T-helper 17 cell (primary cell): ENCODE data around the gene PLCB2. TPM values are rescaled to one million over a fixed set of nuclear protein-coding genes. Genes with fewer than 3 reads are reported as not detected.

Experiments
- ATAC-seq: fragments of 150-1000 bp; cut with Tn5 transposase; 2 replicates; pipeline ENCODE4 v1.10.0; 2021; ENCODE audit warnings: mild to moderate bottlenecking, moderate library complexity
- DNase-seq, 3 donors: peaks; one replicate each; pipeline versions ENCODE4 v3.0.0 to v3.0.0-alpha.2; 2020 to 2021
- H3K9me3 ChIP-seq: one replicate; pipeline ENCODE4 v1.7.0; 2013; ENCODE audit warnings: low read length, mild to moderate bottlenecking; ENCODE audit not compliant: control insufficient read depth, poor library complexity, severe bottlenecking
- H3K27ac Mint-ChIP-seq: one replicate; pipeline ENCODE4 v1.8.0; 2022; ENCODE audit warnings: mild to moderate bottlenecking, moderate library complexity, mixed read lengths
- H3K27me3 Mint-ChIP-seq: one replicate; pipeline ENCODE4 v1.8.0; 2022; ENCODE audit warnings: mixed read lengths
- H3K36me3 Mint-ChIP-seq: one replicate; pipeline ENCODE4 v1.8.0; 2022; ENCODE audit warnings: low read depth, mixed read lengths
- H3K4me1 Mint-ChIP-seq: one replicate; pipeline ENCODE4 v1.8.0; 2022; ENCODE audit warnings: mild to moderate bottlenecking, mixed read lengths
- H3K4me3 Mint-ChIP-seq: one replicate; pipeline ENCODE4 v1.8.0; 2022; ENCODE audit warnings: mild to moderate bottlenecking, moderate library complexity, mixed read lengths
- total RNA-seq, 4 donors: library from RNA in 2 of 4; stranded (reverse) in 2 of 4; gene quantifications; one replicate each; pipeline ENCODE4 v1.2.3 and lab custom pipeline; 2022 to 2026

PLCB2 gene
- total RNA-seq, 2 donors from 2014 or later = 228 to 238 TPM

DNA sequence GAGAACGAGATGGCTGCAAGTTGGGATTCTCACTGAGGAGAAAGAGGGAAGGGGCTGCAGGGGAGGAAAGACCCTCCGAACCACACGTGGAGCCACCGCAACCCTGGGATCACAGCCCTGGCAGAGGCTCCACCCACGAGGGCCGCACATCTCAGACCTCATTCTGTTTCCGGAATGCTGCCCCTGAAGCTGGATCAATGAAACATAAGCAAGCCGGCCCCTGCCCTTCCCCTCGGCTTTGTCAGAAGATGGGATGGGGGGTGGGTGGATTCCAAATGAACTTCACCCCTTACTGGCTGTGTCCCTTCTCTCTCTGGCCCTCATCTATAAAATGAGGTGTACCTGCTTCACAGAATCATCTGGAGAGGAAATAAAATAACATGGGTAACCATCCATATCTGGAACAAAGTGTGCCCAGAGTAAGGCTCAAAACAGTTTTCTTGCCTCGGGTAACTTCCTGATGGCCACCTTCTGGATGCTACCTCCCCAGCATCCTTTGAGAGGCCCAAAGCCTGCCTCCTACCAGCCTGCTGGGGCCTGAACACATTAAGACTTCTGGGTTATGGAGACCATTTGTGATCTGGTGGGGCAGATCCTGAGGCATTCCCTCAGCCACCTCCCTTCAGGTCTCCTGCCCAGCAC is 37.6 kb upstream of the PLCB2 start:
- no peak overlapping the region for H3K4me3 Mint-ChIP-seq
- no peaks in the 10 kb centered on the region for H3K9me3 ChIP-seq
- H3K27me3 Mint-ChIP-seq = no peaks in the 10 kb centered on the region
- ATAC-seq (no peak), DNase-seq (no peak)
- no peaks in the 10 kb centered on the region for H3K36me3 Mint-ChIP-seq
- H3K27ac Mint-ChIP-seq = no peak overlapping the region
- peaks cover 11% of the 10 kb centered on the region for H3K4me1 Mint-ChIP-seq

- ATAC-seq = peak; percentile 88
- Mint-ChIP-seq H3K27ac (no peak overlapping the region), H3K4me1 (peaks cover 7% of the 10 kb centered on the region), H3K27me3 (no peaks in the 10 kb centered on the region), H3K4me3 (no peak overlapping the region), H3K36me3 (no peaks in the 10 kb centered on the region)
- peak; percentile 44 to 60 (median 48) for DNase-seq
- H3K9me3 ChIP-seq = no peaks in the 10 kb centered on the region
Measured at GRCh38 chr15:40344631-40345120, 36.9 kb upstream of the PLCB2 start.

GRCh38 chr15:40344217-40344616 is 36.5 kb upstream of the PLCB2 start:
- Mint-ChIP-seq H3K4me3 (no peak overlapping the region), H3K27ac (no peak overlapping the region), H3K27me3 (no peaks in the 10 kb centered on the region), H3K36me3 (no peaks in the 10 kb centered on the region), H3K4me1 (peaks cover 6% of the 10 kb centered on the region)
- ATAC-seq = no peak
- H3K9me3 ChIP-seq = no peaks in the 10 kb centered on the region
- no peak for DNase-seq

DNA sequence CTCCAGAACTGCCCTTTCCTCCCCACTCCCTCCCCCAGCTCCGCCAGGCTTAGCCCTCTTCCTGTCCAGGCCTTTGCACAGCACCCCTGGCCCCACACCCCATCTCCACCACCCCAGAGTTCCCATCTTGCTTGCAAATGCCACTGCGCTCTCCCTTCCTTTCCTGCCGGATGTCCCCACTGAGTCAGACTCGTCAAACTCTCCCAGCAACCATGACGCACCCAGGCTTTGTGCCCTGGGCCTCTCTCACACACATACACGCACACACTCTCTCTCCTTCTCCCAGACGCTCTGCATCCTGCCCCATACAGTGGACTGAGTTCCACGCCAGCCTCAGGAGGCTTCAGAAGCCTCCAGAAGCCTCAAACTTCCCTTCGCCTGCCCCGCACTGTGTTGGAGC is 35.8 kb upstream of the PLCB2 start:
- no peak for DNase-seq
- no peaks in the 10 kb centered on the region for H3K36me3 Mint-ChIP-seq
- peaks cover 4% of the 10 kb centered on the region for H3K4me1 Mint-ChIP-seq
- H3K27me3 Mint-ChIP-seq = no peaks in the 10 kb centered on the region
- ATAC-seq = no peak
- H3K27ac Mint-ChIP-seq = no peak overlapping the region
- H3K4me3 Mint-ChIP-seq = no peak overlapping the region
- H3K9me3 ChIP-seq = no peaks in the 10 kb centered on the region

GRCh38 chr15:40342416-40343320 is 34.9 kb upstream of the PLCB2 start:
- no peak for ATAC-seq
- no peak overlapping the region for H3K27ac Mint-ChIP-seq

DNA sequence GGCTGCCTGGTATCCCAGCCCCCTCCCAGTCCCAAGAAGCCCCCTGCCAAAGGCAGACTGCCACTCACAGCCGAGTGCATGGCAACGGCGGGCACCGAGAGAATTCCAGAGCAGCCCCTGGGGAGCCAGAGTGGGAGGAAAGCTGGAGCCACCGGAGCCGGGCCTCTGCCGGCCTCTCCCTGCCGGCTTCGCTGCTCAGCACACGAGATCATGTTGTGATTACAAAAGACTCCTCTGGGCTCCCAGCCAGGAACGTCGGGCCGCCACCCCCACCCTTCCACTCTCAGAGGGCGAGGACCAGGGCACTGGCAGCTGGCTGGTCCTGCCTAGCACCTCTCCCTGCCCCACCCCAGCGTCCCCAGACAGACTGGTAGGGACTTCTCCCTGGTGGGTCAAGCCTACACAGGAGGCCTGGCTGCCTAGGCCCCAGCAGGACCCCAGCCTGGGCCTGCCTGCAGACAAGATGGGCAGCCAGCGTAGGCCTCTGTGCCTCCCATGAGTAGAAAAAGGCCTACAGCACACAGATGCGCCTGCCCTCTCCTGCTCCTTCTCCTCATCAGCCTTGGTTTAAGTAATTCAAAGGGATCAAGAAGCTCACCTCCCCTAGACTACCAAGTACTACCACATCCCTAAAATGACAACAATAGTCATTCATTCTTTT is 33.1 kb upstream of the PLCB2 start, which contains the start of gene CCDC9B:
Gene CCDC9B (minus strand): TSS at position 200 of the 661 bp plus-strand sequence. CDS start 120 bp downstream, at position 80.
- Mint-ChIP-seq H3K4me3 (no peak within 1 kb of the TSS), H3K4me1 (peaks cover 6% of the 10 kb centered on the region), H3K27ac (no peak within 1 kb of the TSS), H3K36me3 (no peaks in the 10 kb centered on the region), H3K27me3 (no peaks in the 10 kb centered on the region)
- DNase-seq (no peak), ATAC-seq (no peak)
- no peaks in the 10 kb centered on the region for H3K9me3 ChIP-seq

More at GRCh38 chr15:40342416-40343320, 34.9 kb upstream of the PLCB2 start:
- H3K4me1 Mint-ChIP-seq = peaks cover 6% of the 10 kb centered on the region
- no peaks in the 10 kb centered on the region for H3K27me3 Mint-ChIP-seq
- H3K9me3 ChIP-seq = no peaks in the 10 kb centered on the region
- H3K36me3 Mint-ChIP-seq = no peaks in the 10 kb centered on the region
- H3K4me3 Mint-ChIP-seq = no peak overlapping the region
- DNase-seq = no peak

DNA sequence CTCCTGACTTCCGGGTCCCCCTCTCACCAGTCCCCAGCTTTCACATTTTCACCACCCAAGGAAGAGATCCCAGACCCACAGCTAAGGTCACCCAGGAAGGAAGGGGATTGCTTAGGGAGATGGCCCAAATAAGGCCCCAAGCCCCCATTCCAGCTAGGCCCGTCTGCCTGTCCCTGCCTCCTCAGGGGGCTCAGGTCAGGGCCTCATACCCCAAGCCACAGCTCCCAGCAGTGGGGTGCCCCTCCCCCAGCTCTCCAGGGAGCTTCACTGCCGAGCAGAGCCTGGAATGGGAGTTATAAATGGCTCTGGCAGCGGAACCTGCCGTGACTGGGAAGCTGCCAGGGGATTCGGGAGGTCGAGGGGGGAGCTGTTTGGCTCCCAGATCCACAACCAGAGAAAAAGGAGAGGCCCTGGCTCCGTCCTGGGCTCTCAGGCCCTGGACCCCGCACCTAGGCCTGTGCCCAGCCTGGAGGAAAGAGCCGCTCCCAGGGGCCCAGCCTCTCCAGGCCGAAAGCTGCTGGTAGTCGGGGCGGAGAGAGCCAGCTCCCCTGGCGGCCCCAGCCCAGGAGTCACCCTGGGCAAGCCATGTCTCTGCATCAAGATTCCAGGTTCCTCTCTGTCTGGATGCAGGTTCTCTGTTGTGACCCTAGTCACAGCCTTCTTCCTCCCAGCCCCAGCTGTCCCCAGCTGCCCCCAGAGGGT is 32.5 kb upstream of the PLCB2 start:
- H3K27ac Mint-ChIP-seq = no peak overlapping the region
- no peak overlapping the region for H3K4me3 Mint-ChIP-seq
- H3K27me3 Mint-ChIP-seq = no peaks in the 10 kb centered on the region
- no peaks in the 10 kb centered on the region for H3K9me3 ChIP-seq
- ATAC-seq = no peak
- peaks cover 6% of the 10 kb centered on the region for H3K4me1 Mint-ChIP-seq
- DNase-seq = no peak
- no peaks in the 10 kb centered on the region for H3K36me3 Mint-ChIP-seq

- Mint-ChIP-seq H3K36me3 (no peaks in the 10 kb centered on the region), H3K4me1 (peaks cover 6% of the 10 kb centered on the region), H3K4me3 (no peak overlapping the region), H3K27me3 (no peaks in the 10 kb centered on the region), H3K27ac (no peak overlapping the region)
- no peak for DNase-seq
- no peak for ATAC-seq
- H3K9me3 ChIP-seq = no peaks in the 10 kb centered on the region
Measured at GRCh38 chr15:40339621-40339945, 31.8 kb upstream of the PLCB2 start.

GRCh38 chr15:40338921-40339620 is 31.3 kb upstream of the PLCB2 start:
- Mint-ChIP-seq H3K4me1 (peaks cover 8% of the 10 kb centered on the region), H3K4me3 (no peak overlapping the region), H3K27me3 (no peaks in the 10 kb centered on the region), H3K36me3 (no peaks in the 10 kb centered on the region), H3K27ac (no peak overlapping the region)
- no peak for ATAC-seq
- DNase-seq = no peak
- no peaks in the 10 kb centered on the region for H3K9me3 ChIP-seq

GRCh38 chr15:40338041-40338657 is 30.4 kb upstream of the PLCB2 start:
- ATAC-seq (peak; percentile 91), DNase-seq (peak; percentile 59 to 65 (median 63))
- no peak overlapping the region for H3K4me3 Mint-ChIP-seq

DNA sequence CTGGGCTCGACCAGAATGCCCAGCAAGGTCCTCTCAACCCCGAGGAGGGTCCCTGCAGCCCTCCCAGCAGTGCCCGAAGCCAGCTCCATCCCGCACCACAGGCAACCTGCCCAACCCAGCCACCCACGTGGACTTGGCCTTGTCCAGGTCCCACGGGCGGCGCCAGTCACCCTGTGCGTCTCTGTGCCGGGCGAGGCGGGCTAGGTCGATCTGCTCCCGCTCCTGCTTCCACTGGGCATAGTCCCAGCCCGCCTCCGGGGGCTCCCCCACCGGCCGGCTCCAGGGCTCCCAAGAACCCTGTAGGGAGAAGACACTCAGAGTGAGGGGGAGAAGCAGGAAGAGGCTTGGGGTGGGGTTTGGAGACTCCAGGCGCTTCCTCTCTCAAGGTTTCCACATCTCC is 29.9 kb upstream of the PLCB2 start:
- no peak for DNase-seq
- no peaks in the 10 kb centered on the region for H3K36me3 Mint-ChIP-seq
- peaks cover 16% of the 10 kb centered on the region for H3K4me1 Mint-ChIP-seq
- no peak overlapping the region for H3K4me3 Mint-ChIP-seq
- no peaks in the 10 kb centered on the region for H3K27me3 Mint-ChIP-seq
- no peak for ATAC-seq
- no peak overlapping the region for H3K27ac Mint-ChIP-seq
- no peaks in the 10 kb centered on the region for H3K9me3 ChIP-seq

More at GRCh38 chr15:40338041-40338657, 30.4 kb upstream of the PLCB2 start:
- H3K36me3 Mint-ChIP-seq = no peaks in the 10 kb centered on the region
- H3K9me3 ChIP-seq = no peaks in the 10 kb centered on the region
- H3K4me1 Mint-ChIP-seq = peaks cover 13% of the 10 kb centered on the region
- no peak overlapping the region for H3K27ac Mint-ChIP-seq
- H3K27me3 Mint-ChIP-seq = no peaks in the 10 kb centered on the region

- no peak overlapping the region for H3K27ac Mint-ChIP-seq
- DNase-seq (no peak), ATAC-seq (no peak)
- H3K36me3 Mint-ChIP-seq = no peaks in the 10 kb centered on the region
- no peaks in the 10 kb centered on the region for H3K9me3 ChIP-seq
- no peaks in the 10 kb centered on the region for H3K27me3 Mint-ChIP-seq
- H3K4me3 Mint-ChIP-seq = no peak overlapping the region
- peaks cover 16% of the 10 kb centered on the region for H3K4me1 Mint-ChIP-seq
Measured at GRCh38 chr15:40336744-40337122, 29.0 kb upstream of the PLCB2 start.
